Small intestine (tissue), 7 donors: ENCODE data around the gene APP. TPM values are rescaled to one million over a fixed set of nuclear protein-coding genes. Genes with fewer than 3 reads are reported as not detected.
A peak's percentile ranks its signal among the peaks of the same experiment; 100 is the strongest.

Experiments used
- DNase-seq, 2 donors: peaks; one replicate each; pipeline versions ENCODE4 v3.0.0 to v3.0.0-alpha.2; 2013
- FAIRE-seq: peaks from 2 replicates; lab custom pipeline; 2012; peaks lifted over from hg19 to GRCh38; lab: Jason Lieb, UNC
- H3K27ac ChIP-seq, 3 donors: one replicate each; pipeline ENCODE4 v1.5.1; 2013; ENCODE audit warnings: low read length in 2 of 3, mild to moderate bottlenecking in 2 of 3, control low read depth in 1 of 3, inconsistent platforms in 1 of 3, low read depth in 1 of 3, moderate library complexity in 1 of 3
- H3K27me3 ChIP-seq, 3 donors: one replicate each; pipeline ENCODE4 v1.6.1; 2013; ENCODE audit warnings: low read length in 3 of 3, inconsistent platforms in 1 of 3; ENCODE audit not compliant: control insufficient read depth in 3 of 3, insufficient read depth in 3 of 3
- H3K36me3 ChIP-seq, 3 donors: one replicate each; pipeline ENCODE4 v1.6.1; 2013; ENCODE audit warnings: low read length in 3 of 3, inconsistent platforms in 1 of 3, low read depth in 1 of 3, mild to moderate bottlenecking in 1 of 3, moderate library complexity in 1 of 3; ENCODE audit not compliant: control insufficient read depth in 3 of 3, insufficient read depth in 2 of 3
- H3K4me1 ChIP-seq, 3 donors: one replicate each; pipeline ENCODE4 v1.6.1; 2013; ENCODE audit warnings: low read length in 2 of 3, inconsistent platforms in 1 of 3, low read depth in 1 of 3, mild to moderate bottlenecking in 1 of 3, moderate library complexity in 1 of 3; ENCODE audit not compliant: control insufficient read depth in 3 of 3, insufficient read depth in 2 of 3
- H3K4me3 ChIP-seq, 3 donors: one replicate each; pipeline ENCODE4 v1.5.1; 2013; ENCODE audit warnings: low read length in 3 of 3, control low read depth in 1 of 3, inconsistent platforms in 1 of 3, low read depth in 1 of 3, mild to moderate bottlenecking in 1 of 3, moderate library complexity in 1 of 3
- H3K9me3 ChIP-seq, 2 donors: one replicate each; pipeline ENCODE4 v1.6.1; 2013; ENCODE audit warnings: low read depth in 1 of 2, low read length in 1 of 2; ENCODE audit not compliant: control insufficient read depth in 2 of 2, insufficient read depth in 1 of 2
- WGBS, 3 donors: extraction: QIAGEN DNeasy Blood & Tissue Kit; methylation state at CpG; one replicate each; pipeline ENCODE4 v1.1.7; 2013; 5-methylcytosine and 5-hydroxymethylcytosine counted together
- polyA plus RNA-seq, 4 donors: library from polyadenylated mRNA; stranded (reverse) in 3 of 4; unstranded in 1 of 4; fragments of 200-250 nt in 3 of 4; fragments of 120-200 nt in 1 of 4; gene quantifications; one replicate each; pipeline versions ENCODE4 v1.2.1 to v1.2.3, GENCODE V29; 2013
- donor health status: healthy with polysubstance abuse.
- donor health status: control.
- donor health status: control.
- donor health status: Bipolar disorder and iron deficiency.
- donor health status: healthy.

The APP gene
- polyA plus RNA-seq, 4 donors = 28.6 to 319 (median 124) TPM

DNA sequence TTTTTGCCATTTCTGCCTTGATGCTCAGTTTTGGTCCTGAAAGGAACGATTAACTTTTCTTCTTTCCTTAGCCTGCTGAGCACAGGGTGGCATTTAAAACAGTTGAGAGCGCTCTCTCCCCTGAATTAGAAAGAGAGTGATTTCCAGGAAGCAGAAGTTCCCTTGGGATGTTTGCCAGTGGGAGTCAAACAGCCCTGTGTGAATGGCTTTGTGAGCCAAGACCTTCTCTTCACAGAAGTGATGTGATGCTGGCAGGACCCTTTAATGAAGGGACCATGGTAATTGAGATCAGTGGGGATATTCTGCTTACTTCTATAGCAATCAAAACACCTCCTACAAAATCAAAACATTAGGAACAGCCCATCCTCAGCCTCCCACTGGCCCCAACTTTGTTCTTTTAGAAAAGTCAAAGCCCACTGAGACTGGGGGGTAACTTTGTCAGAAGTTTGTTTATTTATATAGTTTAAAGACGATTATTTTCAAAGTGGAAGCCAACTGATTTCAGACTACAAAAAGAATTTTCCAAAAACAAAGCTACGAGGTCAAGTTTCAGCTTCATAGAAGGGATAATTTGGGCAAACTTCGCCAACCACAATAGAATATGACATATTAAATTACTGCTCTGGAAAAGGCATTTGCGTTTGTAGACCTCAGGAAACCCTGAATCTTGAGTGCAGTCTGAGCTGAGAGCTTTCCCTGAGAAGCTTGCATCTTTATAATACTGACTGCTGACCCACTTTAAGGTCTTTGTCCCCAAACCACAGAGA is 313.1 kb downstream of the APP start:
- FAIRE-seq (no peak), DNase-seq (no peak)
- Histone ChIP-seq H3K9me3 (no peaks in the 10 kb centered on the region), H3K27ac (no peak overlapping the region), H3K4me1 (no peaks in the 10 kb centered on the region), H3K36me3 (no peaks in the 10 kb centered on the region), H3K27me3 (peaks cover 0 to 2% (median 0%) of the 10 kb centered on the region in 3 donors), H3K4me3 (no peak overlapping the region)
- 56 to 80% (median 77%) methylated on average over 6 of the region's 6 CpGs for WGBS, 3 donors

GRCh38 chr21:25855576-25855975 is 315.0 kb downstream of the APP start:
- no peaks in the 10 kb centered on the region for H3K27me3 ChIP-seq
- DNase-seq (peak in 1 of 2 donors; percentile 9), FAIRE-seq (no peak)
- H3K9me3 ChIP-seq = no peaks in the 10 kb centered on the region
- no peaks in the 10 kb centered on the region for H3K4me1 ChIP-seq
- 76 to 89% (median 84%) methylated on average over 5 of the region's 5 CpGs for WGBS, 3 donors
- H3K36me3 ChIP-seq = no peaks in the 10 kb centered on the region
- H3K4me3 ChIP-seq = no peak overlapping the region
- H3K27ac ChIP-seq = no peak overlapping the region

DNA sequence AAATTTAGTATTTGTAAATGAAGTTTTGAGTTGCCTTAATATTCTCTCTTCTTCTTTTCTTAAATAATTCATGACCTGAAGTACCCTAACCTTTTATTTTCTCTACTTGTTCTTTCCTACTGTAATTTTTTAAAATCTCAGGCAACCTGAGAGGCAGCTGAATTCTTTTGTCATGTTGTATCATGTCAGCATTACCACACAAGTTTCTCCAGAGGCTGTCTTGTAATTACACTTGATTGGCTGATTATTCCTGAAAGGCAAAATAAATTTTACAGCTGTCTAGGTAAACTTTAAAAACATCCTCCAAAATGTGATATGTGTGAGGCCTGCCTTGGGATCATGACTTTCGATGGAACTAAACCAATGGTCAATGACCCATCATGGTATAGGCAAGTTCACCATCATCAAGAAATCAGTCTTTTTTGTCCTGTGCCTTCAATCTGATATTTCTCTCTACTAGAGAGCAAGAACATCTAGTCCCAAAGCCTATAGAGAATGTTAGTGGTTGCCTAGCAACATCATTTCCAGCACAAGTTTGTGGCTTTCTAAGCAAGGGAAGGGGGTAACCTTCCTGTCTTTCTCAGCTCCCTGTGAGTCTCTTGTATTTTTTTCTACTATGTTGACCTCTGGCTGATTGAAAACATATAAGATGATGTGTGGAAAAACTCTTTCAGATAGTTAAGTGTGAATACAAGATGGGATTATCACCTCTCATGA is 320.3 kb downstream of the APP start:
- H3K36me3 ChIP-seq = no peaks in the 10 kb centered on the region
- no peaks in the 10 kb centered on the region for H3K27me3 ChIP-seq
- no peak for FAIRE-seq
- DNase-seq = no peak
- H3K4me3 ChIP-seq = no peak overlapping the region
- 58 to 93% (median 91%) methylated on average over 1 of the region's 1 CpG for WGBS, 3 donors
- H3K9me3 ChIP-seq = peaks cover 0 to 10% of the 10 kb centered on the region in 2 donors
- H3K4me1 ChIP-seq = no peaks in the 10 kb centered on the region
- H3K27ac ChIP-seq = no peak overlapping the region

- H3K27ac ChIP-seq = no peak overlapping the region
- no peaks in the 10 kb centered on the region for H3K4me1 ChIP-seq
- H3K36me3 ChIP-seq = no peaks in the 10 kb centered on the region
- FAIRE-seq (no peak), DNase-seq (no peak)
- 53 to 63% (median 54%) methylated on average over 2 of the region's 2 CpGs for WGBS, 3 donors
- H3K27me3 ChIP-seq = no peaks in the 10 kb centered on the region
- no peak overlapping the region for H3K4me3 ChIP-seq
- peaks cover 0 to 10% of the 10 kb centered on the region in 2 donors for H3K9me3 ChIP-seq
Observed at GRCh38 chr21:25848309-25848708, 322.3 kb downstream of the APP start.

GRCh38 chr21:25845729-25846256 is 324.8 kb downstream of the APP start:
- FAIRE-seq = no peak
- 48 to 66% (median 50%) methylated on average over 5 of the region's 5 CpGs for WGBS, 3 donors

DNA sequence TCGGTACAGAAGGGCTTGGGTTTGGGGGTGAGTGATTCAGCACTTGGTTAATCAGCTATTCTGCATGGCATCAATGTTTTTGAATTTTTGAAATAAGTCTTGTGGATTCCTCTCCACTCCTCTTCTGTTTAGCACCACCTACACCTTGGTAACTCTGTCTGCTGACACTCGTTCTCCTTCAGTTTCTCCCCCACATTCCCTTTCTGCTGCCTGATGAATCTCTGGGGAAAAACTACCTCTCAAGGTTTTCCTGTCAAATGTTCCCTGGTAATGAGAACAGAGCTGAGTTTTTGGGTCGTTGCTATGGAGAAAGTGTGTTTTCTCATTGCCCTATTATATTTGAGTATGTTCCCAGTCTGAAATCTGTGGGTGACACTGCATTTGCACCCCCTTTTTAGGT is 327.6 kb downstream of the APP start:
- Histone ChIP-seq H3K36me3 (no peaks in the 10 kb centered on the region), H3K4me1 (no peaks in the 10 kb centered on the region), H3K9me3 (peaks cover 0 to 7% of the 10 kb centered on the region in 2 donors), H3K27ac (no peak overlapping the region), H3K4me3 (no peak overlapping the region), H3K27me3 (no peaks in the 10 kb centered on the region)
- FAIRE-seq (no peak), DNase-seq (no peak)
- WGBS, 3 donors = 59 to 69% (median 60%) methylated on average over 3 of the region's 3 CpGs

More at GRCh38 chr21:25845729-25846256, 324.8 kb downstream of the APP start:
- Histone ChIP-seq H3K9me3 (peaks cover 0 to 10% of the 10 kb centered on the region in 2 donors), H3K27me3 (no peaks in the 10 kb centered on the region), H3K4me1 (no peaks in the 10 kb centered on the region), H3K4me3 (no peak overlapping the region), H3K27ac (no peak overlapping the region), H3K36me3 (no peaks in the 10 kb centered on the region)
- no peak for DNase-seq

GRCh38 chr21:25838809-25839208 is 331.8 kb downstream of the APP start:
- Histone ChIP-seq H3K27ac (no peak overlapping the region), H3K36me3 (no peaks in the 10 kb centered on the region), H3K4me1 (no peaks in the 10 kb centered on the region), H3K4me3 (no peak overlapping the region), H3K9me3 (peaks cover 0 to 6% of the 10 kb centered on the region in 2 donors), H3K27me3 (no peaks in the 10 kb centered on the region)
- DNase-seq (no peak), FAIRE-seq (no peak)
- WGBS, 3 donors = 78 to 88% (median 79%) methylated on average over 4 of the region's 4 CpGs

DNA sequence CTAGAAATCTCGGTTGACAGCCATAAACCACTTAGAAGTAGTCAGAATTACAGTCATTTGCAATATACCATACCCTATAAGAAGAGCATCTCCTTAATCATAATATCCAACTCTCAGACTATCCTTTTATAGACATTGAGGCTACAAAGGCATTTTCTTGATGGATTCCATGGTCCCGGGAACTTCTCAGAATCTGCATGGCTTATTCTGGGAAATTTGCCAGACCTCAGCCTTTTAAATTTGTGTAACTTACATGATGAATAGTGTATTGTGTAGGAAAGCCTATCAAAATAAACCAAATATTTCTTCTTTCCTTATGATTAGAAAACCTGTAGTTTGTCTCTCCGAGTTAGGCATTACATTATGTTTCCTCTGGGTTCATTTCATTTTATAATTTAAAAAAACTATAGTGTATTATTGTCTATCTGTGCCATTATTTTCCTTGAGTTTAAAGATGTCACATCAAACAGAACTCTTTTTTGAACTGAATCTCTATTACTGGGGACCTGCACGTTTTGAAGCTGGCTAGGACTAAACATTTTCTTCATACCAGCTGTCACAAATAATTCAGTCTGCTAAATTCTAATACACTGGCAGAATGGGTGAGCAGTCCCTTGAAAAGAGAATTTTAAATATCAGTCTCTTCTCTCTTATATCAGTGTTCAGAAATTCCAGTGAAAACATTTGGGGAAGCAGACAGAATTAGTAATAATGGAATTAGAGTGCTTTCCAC is 332.9 kb downstream of the APP start:
- peak in 1 of 2 donors; percentile 12 for DNase-seq
- H3K4me1 ChIP-seq = no peaks in the 10 kb centered on the region

More for the DNA sequence above, 332.9 kb downstream of the APP start:
- Histone ChIP-seq H3K4me3 (no peak overlapping the region), H3K27ac (no peak overlapping the region), H3K27me3 (no peaks in the 10 kb centered on the region), H3K9me3 (peaks cover 2 to 16% of the 10 kb centered on the region in 2 donors), H3K36me3 (no peaks in the 10 kb centered on the region)
- FAIRE-seq = no peak
- WGBS, 3 donors = 38 to 56% (median 43%) methylated on average over 4 of the region's 4 CpGs
